Measurements from ENCODE around the gene EFCAB3. TPM values are rescaled to one million over a fixed set of nuclear protein-coding genes. Genes with fewer than 3 reads are reported as not detected.

Gene EFCAB3
- total RNA-seq, 2 experiments from 2014 or later: not detected

DNA sequence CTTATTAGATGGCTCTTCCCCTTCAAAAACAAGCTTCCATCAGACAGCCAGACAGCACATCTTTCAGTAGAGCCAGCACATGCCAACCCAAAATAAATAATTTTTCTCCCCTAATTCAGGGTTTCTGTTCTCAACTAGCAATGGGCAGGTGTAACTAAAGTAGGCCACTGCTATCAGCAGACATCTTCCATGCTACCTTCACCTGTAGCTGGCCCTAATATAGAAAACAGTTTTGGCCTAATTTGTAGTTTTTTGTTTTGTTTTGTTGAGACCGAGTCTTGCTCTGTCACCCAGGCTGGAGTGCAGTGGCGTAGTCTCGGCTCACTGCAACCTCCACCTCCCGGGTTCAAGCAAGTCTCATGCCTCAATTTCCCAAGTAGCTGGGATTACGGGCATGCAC lies 29.2 kb upstream of the EFCAB3 start:
- H3K4me2 ChIP-seq (ENCODE audit: low read length): no peak overlapping the region
- TF ChIP-seq, protein P1, sequence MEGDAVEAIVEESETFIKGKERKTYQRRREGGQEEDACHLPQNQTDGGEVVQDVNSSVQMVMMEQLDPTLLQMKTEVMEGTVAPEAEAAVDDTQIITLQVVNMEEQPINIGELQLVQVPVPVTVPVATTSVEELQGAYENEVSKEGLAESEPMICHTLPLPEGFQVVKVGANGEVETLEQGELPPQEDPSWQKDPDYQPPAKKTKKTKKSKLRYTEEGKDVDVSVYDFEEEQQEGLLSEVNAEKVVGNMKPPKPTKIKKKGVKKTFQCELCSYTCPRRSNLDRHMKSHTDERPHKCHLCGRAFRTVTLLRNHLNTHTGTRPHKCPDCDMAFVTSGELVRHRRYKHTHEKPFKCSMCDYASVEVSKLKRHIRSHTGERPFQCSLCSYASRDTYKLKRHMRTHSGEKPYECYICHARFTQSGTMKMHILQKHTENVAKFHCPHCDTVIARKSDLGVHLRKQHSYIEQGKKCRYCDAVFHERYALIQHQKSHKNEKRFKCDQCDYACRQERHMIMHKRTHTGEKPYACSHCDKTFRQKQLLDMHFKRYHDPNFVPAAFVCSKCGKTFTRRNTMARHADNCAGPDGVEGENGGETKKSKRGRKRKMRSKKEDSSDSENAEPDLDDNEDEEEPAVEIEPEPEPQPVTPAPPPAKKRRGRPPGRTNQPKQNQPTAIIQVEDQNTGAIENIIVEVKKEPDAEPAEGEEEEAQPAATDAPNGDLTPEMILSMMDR (conservative IDR thresholded peaks at IDR 0.05; ENCODE audit: low read length): no peak
- no peak for TF ChIP-seq EZH2phosphoT487 (IDR thresholded peaks at IDR 0.05; ENCODE audit: borderline replicate concordance, low read depth, low read length)
- no peak overlapping the region for H2AFZ ChIP-seq (ENCODE audit: low read length)
- no peaks in the 10 kb centered on the region for H3K79me2 ChIP-seq (ENCODE audit: insufficient read depth, low read depth, low read length)
- H3K4me1 ChIP-seq (ENCODE audit: insufficient read depth, low read length, poor library complexity, severe bottlenecking): no peaks in the 10 kb centered on the region
- no peaks in the 10 kb centered on the region for H3K9me3 ChIP-seq (ENCODE audit: low read length)
- H4K20me1 ChIP-seq (ENCODE audit: insufficient read depth, low read length): no peaks in the 10 kb centered on the region
- H3K4me3 ChIP-seq (ENCODE audit: low read depth, low read length, poor library complexity, severe bottlenecking): no peak overlapping the region
- ChIA-PET CTCF (ENCODE audit: unreplicated experiment) (no interaction called here), POLR2A (no interaction called here)
- no TSS peak for BruUV-seq (replicated peaks)
- DNase-seq (ENCODE audit: low spot score): no peak
- no peaks in the 10 kb centered on the region for H3K36me3 ChIP-seq (ENCODE audit: insufficient read depth, low read length)
- no peaks in the 10 kb centered on the region for H3K9me2 ChIP-seq (ENCODE audit: insufficient read depth, low read length)
- no peak overlapping the region for H3K27ac ChIP-seq (ENCODE audit: low read depth, low read length, poor library complexity, severe bottlenecking)
- intact Hi-C loops (cut with micrococcal nuclease; ENCODE audit: unreplicated experiment): no loop called here

DNA sequence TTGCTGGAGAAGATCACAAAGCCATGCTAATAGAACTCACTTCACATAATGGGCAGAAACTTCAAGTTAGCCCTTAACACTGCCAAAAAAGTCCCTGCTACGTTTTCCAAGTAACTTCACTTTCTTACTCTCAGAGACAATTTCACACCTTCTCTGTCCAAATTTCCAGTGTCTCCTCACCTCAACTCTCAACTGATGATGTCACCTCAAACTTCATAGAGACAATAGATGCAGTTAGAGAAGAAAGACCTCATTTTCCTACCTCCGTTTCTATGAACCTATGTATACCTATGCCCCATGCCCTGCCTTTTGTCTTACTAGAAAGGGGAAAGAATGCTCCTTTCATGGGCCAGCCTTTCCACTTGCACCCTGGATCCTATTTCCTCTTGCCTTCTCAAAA lies 14.2 kb upstream of the EFCAB3 start:
- no peaks in the 10 kb centered on the region for H4K20me1 ChIP-seq (ENCODE audit: insufficient read depth, low read length)
- POLR2A ChIA-PET: no interaction called here
- H3K27ac ChIP-seq (ENCODE audit: low read depth, low read length, poor library complexity, severe bottlenecking): no peak overlapping the region
- H3K79me2 ChIP-seq (ENCODE audit: insufficient read depth, low read depth, low read length): no peaks in the 10 kb centered on the region
- H3K9me3 ChIP-seq (ENCODE audit: low read length): no peaks in the 10 kb centered on the region
- CTCF ChIA-PET (ENCODE audit: unreplicated experiment): no interaction called here
- no peak for DNase-seq (ENCODE audit: low spot score)
- H3K9me2 ChIP-seq (ENCODE audit: insufficient read depth, low read length): no peaks in the 10 kb centered on the region
- no TSS peak for BruUV-seq (replicated peaks)
- intact Hi-C loops (cut with micrococcal nuclease; ENCODE audit: unreplicated experiment): no loop called here
- no peak for TF ChIP-seq EZH2phosphoT487 (IDR thresholded peaks at IDR 0.05; ENCODE audit: borderline replicate concordance, low read depth, low read length)
- no peak overlapping the region for H3K4me2 ChIP-seq (ENCODE audit: low read length)
- H3K36me3 ChIP-seq (ENCODE audit: insufficient read depth, low read length): no peaks in the 10 kb centered on the region
- no peak overlapping the region for H3K4me3 ChIP-seq (ENCODE audit: low read depth, low read length, poor library complexity, severe bottlenecking)
- H3K4me1 ChIP-seq (ENCODE audit: insufficient read depth, low read length, poor library complexity, severe bottlenecking): no peaks in the 10 kb centered on the region
- no peak overlapping the region for H2AFZ ChIP-seq (ENCODE audit: low read length)

DNA sequence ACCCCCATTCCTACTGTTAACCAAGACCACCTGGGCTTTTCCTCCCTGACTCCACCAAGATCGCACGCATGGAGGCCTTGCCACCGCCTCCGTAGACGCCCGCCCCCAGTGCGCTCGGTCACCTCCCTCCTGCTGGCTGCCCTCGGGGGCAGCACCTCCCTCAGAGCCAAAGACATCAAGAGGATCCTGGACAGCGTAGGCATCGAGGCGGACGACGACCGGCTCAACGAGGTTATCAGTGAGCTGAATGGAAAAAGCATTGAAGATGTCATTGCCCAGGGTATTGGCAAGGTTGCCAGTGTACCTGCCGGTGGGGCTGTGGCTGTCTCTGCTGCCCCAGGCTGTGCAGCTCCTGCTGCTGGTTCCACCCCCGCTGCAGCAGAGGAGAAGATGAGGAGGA lies 1.2 kb downstream of the EFCAB3 start:
- no peak overlapping the region for H3K4me3 ChIP-seq (ENCODE audit: low read depth, low read length, poor library complexity, severe bottlenecking)
- no peak overlapping the region for H2AFZ ChIP-seq (ENCODE audit: low read length)
- no peaks in the 10 kb centered on the region for H3K4me1 ChIP-seq (ENCODE audit: insufficient read depth, low read length, poor library complexity, severe bottlenecking)
- H3K4me2 ChIP-seq (ENCODE audit: low read length): no peak overlapping the region
- H3K27ac ChIP-seq (ENCODE audit: low read depth, low read length, poor library complexity, severe bottlenecking): no peak overlapping the region
- ChIA-PET CTCF (ENCODE audit: unreplicated experiment) (no interaction called here), POLR2A (no interaction called here)
- TF ChIP-seq, protein P1 (conservative IDR thresholded peaks at IDR 0.05; ENCODE audit: low read length): no peak
- TF ChIP-seq EZH2phosphoT487 (IDR thresholded peaks at IDR 0.05; ENCODE audit: borderline replicate concordance, low read depth, low read length): no peak
- no peak for DNase-seq (ENCODE audit: low spot score)
- no peaks in the 10 kb centered on the region for H4K20me1 ChIP-seq (ENCODE audit: insufficient read depth, low read length)
- H3K36me3 ChIP-seq (ENCODE audit: insufficient read depth, low read length): no peaks in the 10 kb centered on the region
- no peaks in the 10 kb centered on the region for H3K9me2 ChIP-seq (ENCODE audit: insufficient read depth, low read length)
- intact Hi-C loops (cut with micrococcal nuclease; ENCODE audit: unreplicated experiment): no loop called here
- BruUV-seq (replicated peaks): no TSS peak
- no peaks in the 10 kb centered on the region for H3K9me3 ChIP-seq (ENCODE audit: low read length)
- H3K79me2 ChIP-seq (ENCODE audit: insufficient read depth, low read depth, low read length): no peaks in the 10 kb centered on the region
